GM12878 (cell line): Measurements from ENCODE around the gene GAL3ST2.

Experiments
- CHD1 ChIP-seq: IDR thresholded peaks from 2 replicates; pipeline ENCODE4 v1.6.1; 2012; ENCODE audit warnings: low read depth, low read length, improper control_type of control experiment
- CHD2 ChIP-seq: IDR thresholded peaks from 2 replicates; pipeline ENCODE4 v1.6.1; 2011; ENCODE audit warnings: low read depth, low read length, improper control_type of control experiment, borderline replicate concordance
- SUPT20H ChIP-seq: IDR thresholded peaks from 2 replicates; pipeline ENCODE4 v1.6.1; 2011; ENCODE audit warnings: low read depth, mild to moderate bottlenecking, low read length, moderate library complexity, borderline replicate concordance; ENCODE audit not compliant: control insufficient read depth
- TF ChIP-seq, protein P1 (sequence below), 3 experiments: IDR thresholded peaks in 2 of 3; conservative IDR thresholded peaks in 1 of 3; 2 replicates each; pipeline ENCODE4 v1.5.1; 2011; ENCODE audit warnings: low read depth in 3 of 3, low read length in 3 of 3, mild to moderate bottlenecking in 3 of 3, control low read depth in 2 of 3, moderate library complexity in 2 of 3, inconsistent platforms in 1 of 3, mixed read lengths in 1 of 3; ENCODE audit not compliant: control insufficient read depth in 2 of 3, insufficient read depth in 1 of 3; ENCODE audit errors: extremely low read depth in 1 of 3

DNA sequence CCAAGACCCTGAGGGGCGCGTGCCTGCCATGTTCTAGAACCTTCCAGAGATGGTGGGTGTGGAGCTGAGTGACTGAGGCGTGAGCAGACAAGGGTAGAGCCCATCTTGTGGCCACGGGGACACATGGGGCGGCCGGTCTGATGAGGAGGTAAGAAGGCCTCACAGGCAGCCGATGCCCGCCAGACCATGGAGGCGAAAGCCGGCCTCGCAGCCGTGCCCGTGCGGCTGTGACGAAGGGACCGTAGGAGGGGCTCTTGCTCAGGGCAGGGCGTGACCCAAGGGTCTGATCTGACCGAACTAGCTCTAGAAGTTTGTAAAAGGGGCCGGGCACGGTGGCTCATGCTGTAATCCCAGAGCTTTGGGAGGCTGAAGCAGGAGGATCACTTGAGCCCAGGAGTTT lies 22.6 kb upstream of the GAL3ST2 start:
- TF ChIP-seq CHD2 (no peak), CHD1 (no peak), SUPT20H (no peak)
- TF ChIP-seq, protein P1, sequence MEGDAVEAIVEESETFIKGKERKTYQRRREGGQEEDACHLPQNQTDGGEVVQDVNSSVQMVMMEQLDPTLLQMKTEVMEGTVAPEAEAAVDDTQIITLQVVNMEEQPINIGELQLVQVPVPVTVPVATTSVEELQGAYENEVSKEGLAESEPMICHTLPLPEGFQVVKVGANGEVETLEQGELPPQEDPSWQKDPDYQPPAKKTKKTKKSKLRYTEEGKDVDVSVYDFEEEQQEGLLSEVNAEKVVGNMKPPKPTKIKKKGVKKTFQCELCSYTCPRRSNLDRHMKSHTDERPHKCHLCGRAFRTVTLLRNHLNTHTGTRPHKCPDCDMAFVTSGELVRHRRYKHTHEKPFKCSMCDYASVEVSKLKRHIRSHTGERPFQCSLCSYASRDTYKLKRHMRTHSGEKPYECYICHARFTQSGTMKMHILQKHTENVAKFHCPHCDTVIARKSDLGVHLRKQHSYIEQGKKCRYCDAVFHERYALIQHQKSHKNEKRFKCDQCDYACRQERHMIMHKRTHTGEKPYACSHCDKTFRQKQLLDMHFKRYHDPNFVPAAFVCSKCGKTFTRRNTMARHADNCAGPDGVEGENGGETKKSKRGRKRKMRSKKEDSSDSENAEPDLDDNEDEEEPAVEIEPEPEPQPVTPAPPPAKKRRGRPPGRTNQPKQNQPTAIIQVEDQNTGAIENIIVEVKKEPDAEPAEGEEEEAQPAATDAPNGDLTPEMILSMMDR (IDR thresholded peaks at IDR 0.05 in 2 of 3, conservative IDR thresholded peaks at IDR 0.05 in 1 of 3; ENCODE audit: control insufficient read depth in 2 of 3, extremely low read depth in 1 of 3, insufficient read depth in 1 of 3, low read depth in 3 of 3, low read length in 3 of 3) = no peak
